HG02885 (cell line): Measurements from ENCODE around the gene ACTMAP.
"Not testable (repeated sequence)": the region's sequence is repeated elsewhere in the genome, so short reads cannot be mapped to it uniquely, and the experiment has no call there.

Experiments used
- ATAC-seq: cut with Tn5 transposase; IDR thresholded peaks from one replicate; pipeline ENCODE4 v1.9.1; 2021; ENCODE audit warnings: mild to moderate bottlenecking; ENCODE audit not compliant: unreplicated experiment, poor library complexity

ACTMAP gene, protein sequence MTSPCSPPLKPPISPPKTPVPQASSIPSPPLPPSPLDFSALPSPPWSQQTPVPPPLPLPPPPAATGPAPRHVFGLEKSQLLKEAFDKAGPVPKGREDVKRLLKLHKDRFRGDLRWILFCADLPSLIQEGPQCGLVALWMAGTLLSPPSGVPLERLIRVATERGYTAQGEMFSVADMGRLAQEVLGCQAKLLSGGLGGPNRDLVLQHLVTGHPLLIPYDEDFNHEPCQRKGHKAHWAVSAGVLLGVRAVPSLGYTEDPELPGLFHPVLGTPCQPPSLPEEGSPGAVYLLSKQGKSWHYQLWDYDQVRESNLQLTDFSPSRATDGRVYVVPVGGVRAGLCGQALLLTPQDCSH

DNA sequence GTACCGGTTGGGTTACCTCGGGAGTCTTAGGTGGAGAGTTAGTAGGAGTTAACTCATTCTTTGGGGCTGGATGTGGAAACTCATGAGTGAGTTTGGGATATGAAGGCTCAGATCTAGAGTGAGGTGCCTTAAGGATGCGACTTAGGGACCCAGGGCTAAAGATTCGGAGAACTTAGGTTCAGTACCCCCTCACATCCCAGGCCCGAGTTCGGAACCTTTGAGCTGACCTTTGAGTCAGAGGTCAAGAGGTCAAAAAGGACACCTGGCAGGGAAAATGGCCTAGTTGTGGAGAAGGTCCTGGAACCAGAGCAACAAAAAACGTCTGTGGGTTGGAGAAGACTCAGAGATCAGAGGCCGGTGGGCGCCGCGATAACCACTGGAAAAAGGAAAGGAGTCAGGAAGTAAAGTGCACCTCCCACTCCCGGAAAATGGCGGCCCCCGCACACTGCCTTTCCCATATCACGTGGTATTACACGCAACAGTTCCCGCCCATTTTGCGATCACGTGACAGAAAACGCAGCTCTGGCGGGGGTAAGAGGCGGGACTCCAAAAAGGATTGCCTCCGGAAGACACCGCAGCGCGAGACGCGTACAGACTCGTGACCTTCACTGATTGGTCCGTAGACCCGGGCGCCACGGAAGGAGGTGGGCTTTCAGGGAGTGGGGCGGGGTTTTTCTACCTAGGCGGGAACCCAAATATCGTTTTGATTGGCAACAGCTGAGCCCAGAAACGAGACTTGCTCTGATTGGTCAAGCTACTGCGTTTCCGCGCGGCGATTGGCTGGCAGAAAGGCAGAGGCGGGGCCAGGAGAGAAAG lies at the start of gene ACTMAP:
Gene ACTMAP, minus strand, starts transcription at position 420 of the 816 bp plus-strand sequence. CDS start 674 bp downstream, outside the sequence.
- peak; percentile 88 for ATAC-seq

DNA sequence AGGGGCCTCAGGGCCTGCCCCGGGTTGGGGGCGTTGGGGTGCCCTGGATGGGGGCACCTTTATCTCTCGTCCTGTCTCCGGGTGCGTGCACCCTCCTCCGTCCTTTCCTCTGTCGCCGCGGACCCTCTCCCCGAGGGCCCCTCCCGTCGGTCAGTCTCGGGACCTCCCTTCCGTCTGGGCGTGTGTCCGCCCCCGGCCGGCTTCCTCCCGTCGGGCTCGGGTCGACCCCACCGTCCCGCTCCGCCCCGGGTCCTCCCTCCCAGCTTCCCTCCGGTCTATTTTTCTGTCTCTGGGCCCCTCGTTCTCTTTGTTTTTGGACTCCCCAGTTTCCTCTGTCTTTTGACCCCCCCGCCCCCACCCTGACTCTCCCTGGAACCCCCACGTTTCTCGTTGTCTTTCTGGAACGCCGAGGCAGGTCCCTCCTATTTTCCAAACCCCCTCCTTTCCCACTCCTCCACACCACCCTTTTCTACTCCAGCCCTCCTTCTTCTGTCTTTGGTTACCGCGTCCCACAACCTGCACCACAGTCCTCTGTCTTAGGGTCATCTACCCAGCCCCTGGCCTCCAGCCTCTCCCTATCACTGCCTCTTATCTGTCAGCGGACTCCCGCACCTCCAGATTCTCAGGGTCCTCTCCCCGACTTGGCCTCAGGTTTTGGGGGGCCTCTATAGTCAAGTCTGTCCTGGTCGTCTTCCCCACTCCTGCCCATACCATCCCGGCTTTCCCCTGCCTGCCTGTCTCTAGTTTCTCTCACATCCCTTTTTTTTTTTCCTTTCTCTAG lies 49.5 kb upstream of the ACTMAP start:
- no peak for ATAC-seq

DNA sequence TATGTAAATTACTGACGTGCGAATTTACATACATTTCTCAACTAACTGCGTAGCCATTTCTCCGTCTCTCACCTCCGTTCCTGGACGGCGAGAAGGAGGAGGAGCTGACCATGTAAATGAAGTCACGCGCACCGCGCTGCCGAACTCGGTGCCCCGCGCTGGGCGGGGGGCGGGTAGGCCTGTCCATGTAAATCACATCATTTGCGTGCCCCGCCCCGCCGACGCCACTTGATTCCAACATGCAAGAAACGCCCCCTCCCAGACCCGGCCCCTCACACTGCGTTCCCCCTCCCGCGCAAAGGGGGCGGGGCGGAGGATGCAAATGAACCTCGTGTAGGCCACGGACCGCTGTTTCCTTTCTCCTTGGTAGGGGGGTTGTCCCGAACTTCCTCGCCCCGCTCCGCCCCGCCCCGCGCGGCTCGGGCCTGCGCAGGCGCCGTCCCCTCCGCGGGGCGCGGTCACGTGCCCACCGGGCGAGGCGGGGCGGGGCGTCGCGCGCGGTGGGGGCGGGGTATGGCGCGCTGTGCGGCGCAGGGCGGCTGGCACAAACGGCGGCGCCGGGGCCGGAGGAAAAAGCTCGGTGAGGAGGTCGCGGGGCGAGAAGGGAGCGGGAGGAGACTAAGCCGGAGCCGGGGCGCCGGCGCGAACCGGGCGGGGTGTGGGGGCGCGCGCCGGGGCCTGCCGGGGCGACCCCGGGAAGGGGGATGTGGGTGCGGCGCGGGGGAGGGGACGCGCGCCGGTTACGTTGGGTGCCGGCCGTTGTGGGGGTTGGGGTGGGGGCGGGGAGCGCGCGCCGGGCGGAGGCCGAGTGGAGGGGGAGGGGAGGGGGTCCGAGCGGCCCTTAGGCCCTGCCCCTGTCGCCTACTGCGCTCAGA lies 48.6 kb upstream of the ACTMAP start, which contains the start of gene EGLN2:
Gene EGLN2, plus strand, starts transcription at position 509 of the 875 bp plus-strand sequence. CDS start 1,382 bp downstream, outside the sequence.
- ATAC-seq: peak; percentile 80

DNA sequence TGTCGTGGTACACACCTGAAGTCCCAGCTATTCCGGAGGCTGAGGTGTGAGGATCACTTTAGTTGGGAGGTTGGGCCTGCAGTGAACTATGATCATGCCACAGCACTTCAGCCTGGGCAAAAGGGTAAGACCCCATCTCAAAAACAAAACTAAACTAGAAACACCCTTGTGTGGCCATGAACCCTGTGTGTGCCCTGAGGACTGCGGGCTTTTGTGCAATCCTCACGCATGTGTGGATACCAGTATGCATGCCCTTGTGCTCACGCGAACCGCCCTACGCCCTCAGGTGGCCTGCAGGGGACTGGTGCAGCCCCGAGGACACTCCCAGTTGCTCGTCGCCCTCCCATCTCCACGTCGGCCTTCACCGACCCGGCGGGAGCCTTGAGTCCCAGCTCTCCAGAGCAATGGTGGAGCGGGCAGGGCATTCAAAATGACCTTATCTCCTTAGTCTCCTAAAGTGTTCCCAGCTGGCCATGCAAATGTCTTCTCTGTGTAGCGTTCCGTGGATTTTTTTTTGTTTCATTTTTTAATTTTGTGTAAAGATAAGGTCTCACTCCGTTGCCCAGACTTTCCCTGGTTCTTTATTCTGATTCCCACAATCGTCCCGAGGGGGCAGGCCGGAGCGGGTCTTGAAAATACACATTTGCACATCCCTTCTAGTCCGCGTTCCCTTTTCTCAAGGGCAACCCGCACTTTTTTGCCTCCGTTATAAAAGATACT lies 47.8 kb upstream of the ACTMAP start:
- peak; percentile 19 for ATAC-seq

DNA sequence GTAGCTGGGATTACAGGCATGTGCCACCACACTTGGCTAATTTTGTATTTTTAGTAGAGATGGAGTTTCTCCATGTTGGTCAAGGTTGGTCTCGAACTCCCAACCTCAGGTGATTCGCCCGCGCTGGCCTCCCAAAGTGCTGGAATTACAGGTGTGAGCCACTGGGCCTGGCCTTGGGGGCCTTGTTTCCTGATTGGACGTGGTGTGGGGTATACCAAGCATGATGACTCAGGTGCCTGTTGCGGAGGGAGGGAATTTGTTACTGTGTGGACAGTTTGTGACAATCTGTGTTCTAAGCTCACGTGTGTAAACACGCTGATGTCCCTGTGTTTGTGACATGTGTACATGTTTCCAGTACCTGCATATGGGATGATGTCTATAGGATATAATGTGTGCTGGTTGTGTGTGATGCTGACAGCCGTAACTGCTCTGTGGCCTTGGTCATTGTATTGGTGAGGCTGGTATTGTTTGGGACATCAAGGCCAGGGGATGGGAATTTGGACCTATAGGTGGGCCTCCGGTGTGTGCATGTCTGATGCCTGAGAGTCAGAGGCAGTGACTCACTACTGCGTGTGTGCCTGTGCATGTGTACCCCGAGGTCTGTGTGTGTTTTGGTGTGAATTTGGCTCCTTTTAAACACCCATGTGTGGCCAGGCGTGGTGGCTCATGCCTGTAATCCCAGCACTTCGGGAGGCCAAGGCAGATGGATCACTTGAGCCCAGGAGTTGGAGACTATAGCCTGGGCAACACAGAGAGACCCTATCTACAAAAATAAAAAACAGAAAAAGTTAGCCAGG lies 47.1 kb upstream of the ACTMAP start:
- ATAC-seq: no peak

DNA sequence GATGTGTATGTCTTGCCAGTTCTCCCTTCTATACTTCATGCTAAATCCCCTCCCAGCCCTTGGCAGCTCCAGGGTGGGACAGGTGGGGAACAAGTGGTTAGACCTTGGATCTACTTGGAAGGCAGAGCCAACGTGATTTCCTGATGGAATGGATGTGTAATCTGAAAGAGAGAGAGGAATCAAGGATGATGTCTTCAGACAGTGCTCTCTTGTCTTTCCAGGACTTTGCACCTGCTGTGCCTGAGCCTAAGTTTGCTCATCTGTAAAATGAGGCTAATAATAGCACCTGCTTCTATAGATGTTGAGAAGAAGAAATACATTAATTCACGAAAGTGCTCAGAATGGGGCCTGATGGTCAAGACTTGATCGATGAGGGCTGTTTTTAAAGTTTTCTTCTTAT lies 41.7 kb upstream of the ACTMAP start:
- no peak for ATAC-seq

DNA sequence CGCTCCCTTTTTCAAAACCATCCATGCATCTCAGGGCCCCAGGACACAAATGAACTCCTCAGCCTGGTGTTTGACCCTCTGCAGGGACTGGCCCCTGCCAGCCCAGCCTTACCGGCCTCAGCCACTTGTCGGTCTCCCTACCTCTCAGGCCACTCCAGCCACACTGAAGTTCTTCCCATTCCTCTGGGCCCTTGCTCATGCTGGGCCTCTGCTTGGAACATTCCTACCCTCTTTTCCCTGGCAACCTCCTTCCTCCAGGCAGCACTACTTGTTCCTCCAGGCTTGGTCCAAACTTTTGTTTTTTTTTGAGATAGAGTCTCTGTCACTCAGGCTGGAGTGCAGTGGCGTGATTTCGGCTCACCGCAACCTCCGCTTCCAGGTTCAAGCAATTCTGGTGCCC lies 41.1 kb upstream of the ACTMAP start:
- no peak for ATAC-seq

DNA sequence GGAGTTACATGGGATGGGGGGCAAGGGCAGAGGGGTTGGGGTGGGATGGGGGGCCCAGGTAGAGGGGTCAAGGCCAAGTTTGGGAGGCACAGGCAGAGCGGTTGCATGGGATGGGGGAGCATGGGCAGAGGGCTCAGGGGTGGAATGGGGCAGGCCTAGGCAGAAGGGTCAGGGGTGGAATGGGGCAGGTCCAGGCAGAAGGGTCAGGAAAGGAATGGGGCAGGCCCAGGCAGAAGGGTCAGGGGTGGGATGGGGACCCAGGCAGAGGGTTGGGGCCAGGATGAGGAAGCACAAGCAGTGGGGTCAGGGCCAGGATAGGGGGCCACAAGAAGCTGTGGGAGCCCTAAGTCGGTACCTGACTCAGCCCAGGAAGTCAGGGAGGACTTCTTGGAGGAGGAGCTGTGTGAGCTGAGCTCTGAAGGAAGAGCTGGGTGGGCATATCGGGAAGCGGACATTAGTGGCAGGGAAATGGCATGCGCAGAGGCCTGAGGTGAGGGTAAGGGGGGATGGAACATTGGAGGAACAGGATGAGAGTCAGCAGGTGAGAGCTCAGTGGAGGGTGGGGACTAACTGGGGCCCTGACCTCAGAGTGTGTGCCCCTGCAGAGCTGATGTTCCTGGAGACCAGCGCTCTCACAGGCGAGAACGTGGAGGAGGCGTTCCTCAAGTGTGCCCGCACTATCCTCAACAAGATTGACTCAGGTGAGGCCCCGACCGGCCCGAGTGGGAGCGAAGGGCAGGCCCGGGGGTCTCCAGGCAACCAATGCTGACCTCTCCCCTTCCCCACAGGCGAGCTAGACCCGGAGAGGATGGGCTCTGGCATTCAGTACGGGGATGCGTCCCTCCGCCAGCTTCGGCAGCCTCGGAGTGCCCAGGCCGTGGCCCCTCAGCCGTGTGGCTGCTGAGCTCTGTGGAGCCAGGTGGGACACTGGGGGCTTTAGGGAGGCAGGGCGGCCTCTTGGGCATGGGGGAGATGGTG lies 36.1 kb upstream of the ACTMAP start:
- ATAC-seq: no peak

DNA sequence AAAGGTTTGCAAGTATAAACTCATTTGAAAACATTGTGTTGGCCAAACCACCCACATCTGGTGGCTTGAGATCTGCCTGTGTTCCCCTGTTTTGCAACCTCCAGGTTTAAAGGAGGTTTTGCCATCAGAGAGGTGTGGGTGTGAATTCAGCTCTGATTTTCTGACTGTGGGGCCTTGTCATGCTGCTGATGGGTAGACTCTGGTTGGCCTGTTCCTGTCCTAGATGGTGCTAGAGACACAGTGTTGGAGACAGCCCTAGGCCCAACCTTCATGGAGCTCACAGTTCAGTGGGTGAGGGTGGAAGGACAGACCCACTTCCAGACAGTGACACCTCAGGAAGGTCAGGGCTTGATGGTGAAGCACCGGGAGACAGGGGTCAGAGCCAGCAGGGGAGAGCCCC lies 35.2 kb upstream of the ACTMAP start:
- ATAC-seq: no peak

DNA sequence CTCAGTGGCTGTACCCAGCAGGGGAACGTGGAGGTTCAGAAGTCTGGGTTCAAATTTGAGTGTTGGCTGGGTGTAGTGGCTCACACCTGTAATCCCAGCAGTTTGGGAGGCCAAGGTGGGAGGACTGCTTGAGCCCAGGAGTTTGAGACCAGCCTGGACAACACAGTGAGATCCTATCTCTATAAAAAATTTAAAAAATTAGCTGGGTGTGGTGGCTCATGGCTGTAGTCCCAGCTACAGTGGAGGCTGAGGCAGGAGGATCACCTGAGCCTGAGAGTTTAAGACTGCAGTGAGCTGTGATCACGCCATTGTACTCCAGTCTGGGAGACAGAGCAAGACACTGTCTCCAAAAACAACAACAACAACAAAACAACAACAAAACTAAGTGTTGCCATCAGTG lies 33.9 kb upstream of the ACTMAP start:
- not testable (repeated sequence) for ATAC-seq

DNA sequence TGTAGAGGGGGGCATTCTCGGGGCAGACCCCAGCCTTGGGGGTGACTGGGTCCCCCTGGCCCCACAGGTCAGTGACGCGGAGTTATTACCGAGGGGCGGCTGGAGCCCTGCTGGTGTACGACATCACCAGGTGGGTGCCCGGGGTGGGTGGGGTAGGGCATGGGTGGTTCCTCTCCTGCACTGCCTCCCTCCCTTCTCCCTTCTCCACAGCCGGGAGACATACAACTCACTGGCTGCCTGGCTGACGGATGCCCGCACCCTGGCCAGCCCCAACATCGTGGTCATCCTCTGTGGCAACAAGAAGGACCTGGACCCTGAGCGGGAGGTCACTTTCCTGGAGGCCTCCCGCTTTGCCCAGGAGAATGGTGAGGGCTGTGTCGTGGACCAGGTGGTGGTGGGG lies 33.4 kb upstream of the ACTMAP start:
- ATAC-seq: no peak

DNA sequence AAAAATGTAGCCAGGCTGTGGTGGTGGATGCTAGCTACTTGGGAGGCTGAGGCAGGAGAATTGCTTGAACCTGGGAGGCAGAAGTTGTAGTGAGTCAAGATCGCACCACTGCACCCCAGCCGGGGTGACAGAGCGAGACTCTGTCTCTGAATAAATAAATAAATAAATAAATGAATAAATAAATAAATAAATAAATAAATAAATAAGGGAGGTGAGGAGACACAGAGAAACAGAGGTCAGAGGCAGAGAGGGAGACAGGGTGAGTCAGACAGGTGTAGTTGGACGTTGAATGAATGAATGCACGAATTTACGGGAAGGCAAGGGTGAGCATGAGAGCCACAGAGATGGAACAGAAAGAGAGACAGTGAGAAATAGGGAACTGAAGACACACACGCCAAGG lies 30.9 kb upstream of the ACTMAP start:
- ATAC-seq: no peak

DNA sequence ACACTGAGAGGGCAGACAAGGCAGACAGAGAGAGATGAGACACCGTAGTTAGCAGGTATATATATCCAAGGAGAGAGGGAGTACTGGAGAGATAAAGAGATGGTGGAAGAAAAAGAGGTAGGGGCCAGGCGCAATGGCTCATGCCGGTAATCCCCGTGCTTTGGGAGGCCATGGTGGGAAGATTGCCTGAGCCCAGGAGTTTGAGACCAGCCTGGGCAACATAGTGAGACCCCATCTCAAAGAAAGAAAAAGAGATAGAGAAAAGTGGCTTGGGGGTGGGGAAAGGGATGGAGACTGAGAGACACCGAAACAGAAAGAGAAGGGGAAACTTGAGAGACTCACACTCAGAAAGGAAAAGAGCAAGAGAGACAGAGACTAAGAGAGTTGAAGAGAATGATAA lies 30.3 kb upstream of the ACTMAP start:
- no peak for ATAC-seq

DNA sequence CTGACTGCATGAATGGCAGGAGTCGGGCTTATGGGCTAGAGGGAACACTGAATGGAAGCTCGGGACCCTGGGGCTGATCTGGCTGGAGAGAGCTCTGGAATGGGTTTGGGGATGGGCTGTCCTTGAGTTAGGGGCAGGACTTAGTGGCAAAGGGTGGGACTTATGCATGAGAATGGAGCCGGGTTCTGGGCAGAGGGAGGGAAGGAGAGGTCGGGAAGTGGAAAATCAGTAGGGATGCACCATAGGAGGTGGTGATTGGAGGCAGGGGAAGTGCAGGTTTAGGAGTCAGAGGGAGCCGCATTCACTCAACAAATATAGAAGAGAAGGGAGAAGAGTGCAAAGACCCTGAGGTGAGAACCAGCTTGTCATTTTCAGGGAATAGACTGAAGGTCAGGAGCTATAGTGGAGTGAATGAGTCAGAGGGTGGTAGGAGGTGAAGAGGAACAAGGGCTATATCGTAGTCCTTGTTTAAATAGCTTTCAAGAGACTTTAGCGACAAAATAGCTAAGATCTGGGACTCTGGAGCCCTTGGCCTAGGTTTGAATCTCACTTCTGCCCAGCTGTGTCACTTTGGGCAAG lies 28.5 kb upstream of the ACTMAP start:
- no peak for ATAC-seq

DNA sequence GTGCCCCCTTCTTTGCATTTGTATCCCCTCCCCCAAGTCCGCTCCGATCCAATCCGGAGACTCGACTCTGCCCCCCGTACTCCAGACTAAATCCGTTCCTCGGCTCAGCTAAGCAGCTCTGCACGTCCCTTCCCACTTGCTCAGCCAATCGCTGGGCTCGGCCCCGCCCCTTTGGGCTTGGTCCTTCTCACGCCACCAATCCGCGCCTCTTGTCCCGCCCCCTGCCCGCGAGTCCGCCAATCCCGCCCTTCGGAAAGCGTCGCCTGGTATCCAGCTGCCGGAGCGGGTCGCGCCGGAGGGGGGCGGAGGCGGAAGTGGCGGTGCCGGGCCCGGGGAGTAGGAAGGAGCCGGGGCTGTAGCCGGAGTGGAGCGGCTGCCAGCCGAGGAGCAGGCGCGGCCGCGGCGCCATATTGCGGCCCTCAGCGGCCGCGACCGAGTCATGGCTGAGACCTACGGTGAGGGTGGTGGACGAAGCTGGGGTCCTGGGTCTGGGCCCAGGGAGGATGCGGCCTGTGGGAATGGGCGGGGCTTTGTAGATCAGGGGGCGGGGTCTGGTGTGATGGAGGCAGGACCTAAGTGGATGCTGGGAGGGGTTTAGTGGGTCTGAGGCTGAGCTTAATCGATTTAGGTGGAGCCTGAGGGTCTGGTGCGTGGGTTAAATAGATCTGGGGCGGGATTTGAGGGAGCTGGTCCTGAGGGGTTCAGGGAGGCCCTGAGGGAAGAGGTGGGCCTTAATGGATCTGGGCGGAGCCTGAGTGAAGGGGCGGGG lies 27.8 kb upstream of the ACTMAP start, which contains the start of gene RAB4B:
Gene RAB4B, plus strand, starts transcription at position 311 of the 769 bp plus-strand sequence. Its CDS starts 129 bp downstream, at position 440.
- peak; percentile 66 for ATAC-seq

DNA sequence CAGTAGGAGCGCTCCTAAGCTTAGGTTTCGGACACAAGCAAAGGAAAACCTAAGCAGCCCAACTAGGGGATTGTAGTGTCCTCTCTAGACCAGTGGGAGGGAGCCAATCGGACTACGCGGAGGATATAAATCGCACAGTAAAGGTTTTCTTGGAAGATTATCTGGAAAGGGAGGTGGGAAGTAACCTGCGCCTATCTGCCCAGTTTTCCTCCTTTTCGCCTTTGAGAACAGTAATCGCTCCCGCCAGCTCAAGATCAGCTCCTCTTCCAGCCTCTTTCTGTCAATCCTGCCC lies 27.3 kb upstream of the ACTMAP start:
- no peak for ATAC-seq
